HepG2 (cell line): Measurements from ENCODE around the gene SH3TC2. TPM values are rescaled to one million over a fixed set of nuclear protein-coding genes. Genes with fewer than 3 reads are reported as not detected.
"Not testable (repeated sequence)": the region's sequence is repeated elsewhere in the genome, so short reads cannot be mapped to it uniquely, and the experiment has no call there.

Source experiments
- ATAC-seq: fragments of 200-7000 bp; cut with Tn5 transposase; 3 replicates; pipeline ENCODE4 v1.9.1; 2020; ENCODE audit warnings: mild to moderate bottlenecking, moderate library complexity
- BruUV-seq: library from RNA; stranded (reverse); fragments of 400-500 nt; replicated peaks from 2 replicates; lab custom pipeline; 2021; lab: Mats Ljungman, UMichigan
- CTCF ChIA-PET: fragments of 300-600 bp; formaldehyde crosslinking; extraction: SDS; loops from one replicate; lab custom pipeline; 2021; ENCODE audit warnings: low total read pairs, inconsistent platforms, low intra/inter-chr PET ratio; lab: Yijun Ruan, JAX
- POLR2A ChIA-PET: fragments of 350-600 bp; sonication (Branson Sonifier 250); formaldehyde crosslinking; loops from one replicate; lab custom pipeline; 2020; ENCODE audit warnings: antibody characterized with exemption, inconsistent platforms; lab: Yijun Ruan, JAX
- DNase-seq: peaks from one replicate; pipeline ENCODE4 v3.0.0-alpha.2; 2015; ENCODE audit warnings: low spot score
- FAIRE-seq: peaks from 3 replicates; lab custom pipeline; 2011; peaks lifted over from hg19 to GRCh38; lab: Jason Lieb, UNC
- H2AFZ ChIP-seq: one replicate; pipeline ENCODE4 v1.6.1; 2011; ENCODE audit warnings: low read length, inconsistent platforms
- H3K27ac ChIP-seq: fragments of 300-600 bp; 3 replicates; pipeline ENCODE4 v1.8.0; 2011; ENCODE audit warnings: mixed run types, mild to moderate bottlenecking, mixed read lengths, low read length, inconsistent platforms; ENCODE audit not compliant: insufficient read depth; ENCODE audit errors: extremely low read length
- H3K27me3 ChIP-seq, 2 experiments: fragments of 200-600 bp in 1 of 2; 2 replicates in 1 of 2; 3 replicates in 1 of 2; pipeline versions ENCODE4 v1.6.0 to v1.8.0; 2011; ENCODE audit warnings: low read length in 2 of 2, mild to moderate bottlenecking in 2 of 2, moderate library complexity in 2 of 2, inconsistent platforms in 1 of 2; ENCODE audit not compliant: insufficient read depth in 2 of 2, control insufficient read depth in 1 of 2
- H3K36me3 ChIP-seq, 2 experiments: fragments of 200-600 bp in 1 of 2; replicated peaks in 1 of 2; 2 replicates in 1 of 2; 3 replicates in 1 of 2; pipeline versions ENCODE4 v1.5.1 to v1.8.0; 2011; ENCODE audit warnings: low read length in 2 of 2, inconsistent platforms in 1 of 2; ENCODE audit not compliant: insufficient read depth in 2 of 2, control insufficient read depth in 1 of 2
- H3K4me1 ChIP-seq: 2 replicates; pipeline ENCODE4 v1.5.1; 2012; ENCODE audit warnings: low read length, inconsistent platforms; ENCODE audit not compliant: insufficient read depth
- H3K4me2 ChIP-seq: 2 replicates; pipeline ENCODE4 v1.6.0; 2011; ENCODE audit warnings: low read depth, low read length, inconsistent platforms
- H3K4me3 ChIP-seq, 3 experiments: fragments of 200-600 bp in 1 of 3; sonication (generic), shearing (Covaris generic) in 1 of 3; replicated peaks in 1 of 3; 2 replicates each; pipeline ENCODE4 v1.5.1; 2011 to 2016; ENCODE audit warnings: low read length in 3 of 3, inconsistent platforms in 2 of 3, low read depth in 2 of 3, mild to moderate bottlenecking in 2 of 3, control low read depth in 1 of 3, mixed read lengths in 1 of 3; ENCODE audit not compliant: insufficient read depth in 1 of 3
- H3K79me2 ChIP-seq: one replicate; pipeline ENCODE4 v1.6.1; 2011; ENCODE audit warnings: low read length, inconsistent platforms; ENCODE audit not compliant: insufficient read depth
- H3K9ac ChIP-seq: 2 replicates; pipeline ENCODE4 v1.6.0; 2011; ENCODE audit warnings: mild to moderate bottlenecking, low read depth, low read length, inconsistent platforms; ENCODE audit not compliant: insufficient read depth
- H3K9me3 ChIP-seq: 2 replicates; pipeline ENCODE4 v1.5.1; 2012; ENCODE audit warnings: mild to moderate bottlenecking, low read length
- H4K20me1 ChIP-seq: 2 replicates; pipeline ENCODE4 v1.6.0; 2011; ENCODE audit warnings: inconsistent platforms, mild to moderate bottlenecking, low read length, moderate library complexity; ENCODE audit not compliant: insufficient read depth
- GRHL1 ChIP-seq: sonication (generic); formaldehyde crosslinking; conservative IDR thresholded peaks from 2 replicates; pipeline ENCODE4 v1.8.0; 2022; ENCODE audit warnings: missing genetic modification reagents
- HIVEP1 ChIP-seq: sonication (generic); formaldehyde crosslinking; IDR thresholded peaks from 2 replicates; pipeline ENCODE4 v1.4.0; 2020; ENCODE audit warnings: mild to moderate bottlenecking, missing genetic modification reagents
- KDM6A ChIP-seq: IDR thresholded peaks from 2 replicates; pipeline ENCODE4 v1.6.1; 2016; ENCODE audit warnings: low read depth
- RXRA ChIP-seq: sonication (generic); formaldehyde crosslinking; IDR thresholded peaks from 2 replicates; pipeline ENCODE4 v1.5.1; 2020; ENCODE audit warnings: missing genetic modification reagents
- ZNF124 ChIP-seq: sonication (generic); formaldehyde crosslinking; IDR thresholded peaks from 2 replicates; pipeline ENCODE4 v1.4.0; 2020; ENCODE audit warnings: missing genetic modification reagents
- ZNF160 ChIP-seq: sonication (generic); formaldehyde crosslinking; IDR thresholded peaks from 2 replicates; pipeline ENCODE4 v1.8.0; 2022; ENCODE audit warnings: mild to moderate bottlenecking, inconsistent platforms, missing genetic modification reagents
- ZNF512 ChIP-seq: sonication (generic); formaldehyde crosslinking; IDR thresholded peaks from 2 replicates; pipeline ENCODE4 v1.4.0; 2020; ENCODE audit warnings: mild to moderate bottlenecking, missing genetic modification reagents
- ZNF660 ChIP-seq: sonication (generic); formaldehyde crosslinking; IDR thresholded peaks from 2 replicates; pipeline ENCODE4 v1.5.1; 2020; ENCODE audit warnings: mild to moderate bottlenecking, low read depth, missing genetic modification reagents, borderline replicate concordance
- in situ Hi-C: cut with HindIII; loops from 2 replicates; pipeline ENCODE4 v1.10.0; 2017; ENCODE audit warnings: low pct_unique_long_range_greater_than_20kb; ENCODE audit not compliant: extremely low pct_ligation_motif_present
- intact Hi-C: fragments of 100-400 bp; cut with micrococcal nuclease; formaldehyde crosslinking; loops from one replicate; pipeline ENCODE4 v1.10.0; 2022; ENCODE audit not compliant: unreplicated experiment
- polyA plus RNA-seq, 8 experiments: library from polyadenylated mRNA; depleted of rRNA in 3 of 8; stranded (reverse) in 7 of 8; unstranded in 1 of 8; fragments of >200 nt; fragmentation: Illumina TruSeq in 4 of 8; extraction: Trizol in 4 of 8; gene quantifications; 2 replicates each; pipeline versions ENCODE4 v1.2.1 to v1.2.3, GENCODE V29; 2011 to 2016; ENCODE audit warnings: low read depth in 4 of 8, missing spikeins in 1 of 8, mixed read lengths in 1 of 8; ENCODE audit not compliant: insufficient read depth in 1 of 8
- total RNA-seq, 5 experiments: library from RNA; depleted of rRNA; stranded (reverse); fragments of >200 nt; fragmentation: Illumina TruSeq; extraction: Trizol; gene quantifications; 2 replicates each; pipeline ENCODE4 v1.2.3, GENCODE V29; 2016; ENCODE audit warnings: low read depth in 1 of 5

Gene SH3TC2
- total and polyA plus RNA-seq, 2 of the 13 experiments (the other 11 are each of a cell fraction or from before 2014, with no cell fraction given): 0.34 to 0.71 TPM

GRCh38 chr5:149079883-149080282, 17.0 kb upstream of the SH3TC2 start (continued):
- TF ChIP-seq GRHL1 (CRISPR knock-in tag): no peak
- no peak for TF ChIP-seq RXRA
- TF ChIP-seq ZNF660 (CRISPR knock-in tag): no peak
- TF ChIP-seq ZNF512 (CRISPR knock-in tag): no peak
- TF ChIP-seq ZNF160: no peak
- no peak for TF ChIP-seq HIVEP1 (CRISPR knock-in tag)
- TF ChIP-seq ZNF124 (CRISPR knock-in tag): no peak
- no peak for TF ChIP-seq KDM6A

- POLR2A ChIA-PET, H3K9ac ChIP-seq, CTCF ChIA-PET, BruUV-seq, FAIRE-seq, H3K4me2 ChIP-seq, H3K36me3 ChIP-seq, H3K9me3 ChIP-seq, H3K27me3 ChIP-seq, intact Hi-C loops, H3K4me1 ChIP-seq, DNase-seq, in situ Hi-C loops, H3K4me3 ChIP-seq, ATAC-seq, H3K27ac ChIP-seq, H4K20me1 ChIP-seq, H3K79me2 ChIP-seq, H2AFZ ChIP-seq: not testable (repeated sequence)
Measured at GRCh38 chr5:149074071-149074470, 11.2 kb upstream of the SH3TC2 start.
